Neural progenitor cell (in vitro differentiated cells): ENCODE data around the gene SPSB3. TPM values are rescaled to one million over a fixed set of nuclear protein-coding genes. Genes with fewer than 3 reads are reported as not detected.

Experiments
- DNase-seq: peaks from one replicate; pipeline ENCODE4 v3.0.0-alpha.2; 2016; ENCODE audit warnings: low spot score
- H2AFZ ChIP-seq: fragments of 200-600 bp; sonication (generic); replicated peaks from 2 replicates; pipeline ENCODE4 v1.6.1; 2016; ENCODE audit warnings: antibody characterized with exemption
- H3F3A ChIP-seq: fragments of 200-600 bp; sonication (generic); 2 replicates; pipeline ENCODE4 v1.6.1; 2016; ENCODE audit warnings: antibody characterized with exemption, low read depth
- H3K27ac ChIP-seq: fragments of 200-600 bp; sonication (generic); 2 replicates; pipeline ENCODE4 v1.5.1; 2016; ENCODE audit warnings: mild to moderate bottlenecking
- H3K27me3 ChIP-seq: fragments of 200-600 bp; sonication (generic); 2 replicates; pipeline ENCODE4 v1.6.1; 2016; ENCODE audit warnings: mild to moderate bottlenecking, moderate library complexity
- H3K36me3 ChIP-seq: fragments of 200-600 bp; sonication (generic); 2 replicates; pipeline ENCODE4 v1.5.1; 2016
- H3K4me1 ChIP-seq: fragments of 200-600 bp; sonication (generic); 2 replicates; pipeline ENCODE4 v1.6.1; 2016; ENCODE audit warnings: mixed run types
- H3K4me2 ChIP-seq: fragments of 200-600 bp; sonication (generic); 2 replicates; pipeline ENCODE4 v1.6.1; 2016
- H3K4me3 ChIP-seq: fragments of 200-600 bp; sonication (generic); 2 replicates; pipeline ENCODE4 v1.5.1; 2016
- H3K79me2 ChIP-seq: fragments of 200-600 bp; sonication (generic); 2 replicates; pipeline ENCODE4 v1.6.1; 2016; ENCODE audit warnings: low read depth
- H3K9ac ChIP-seq: fragments of 200-600 bp; sonication (generic); 2 replicates; pipeline ENCODE4 v1.6.1; 2016
- H3K9me3 ChIP-seq: fragments of 200-600 bp; sonication (generic); 2 replicates; pipeline ENCODE4 v1.5.1; 2016; ENCODE audit warnings: low read depth
- H4K20me1 ChIP-seq: fragments of 200-600 bp; sonication (generic); 2 replicates; pipeline ENCODE4 v1.6.1; 2016; ENCODE audit warnings: low read depth
- H3K27ac Mint-ChIP-seq: 3 replicates; pipeline ENCODE4 v1.8.0; 2021; ENCODE audit warnings: mixed read lengths
- H3K27me3 Mint-ChIP-seq: 2 replicates; pipeline ENCODE4 v1.8.0; 2022; ENCODE audit warnings: low read depth, mild to moderate bottlenecking, inconsistent platforms, moderate library complexity, mixed read lengths; ENCODE audit not compliant: insufficient read depth
- H3K36me3 Mint-ChIP-seq: 3 replicates; pipeline ENCODE4 v1.8.0; 2021; ENCODE audit warnings: mixed read lengths
- H3K4me1 Mint-ChIP-seq: 3 replicates; pipeline ENCODE4 v1.8.0; 2021; ENCODE audit warnings: mixed read lengths
- H3K4me3 Mint-ChIP-seq: 3 replicates; pipeline ENCODE4 v1.8.0; 2021; ENCODE audit warnings: mild to moderate bottlenecking, moderate library complexity, mixed read lengths
- H3K9me3 Mint-ChIP-seq: 3 replicates; pipeline ENCODE4 v1.8.0; 2020; ENCODE audit warnings: mixed read lengths
- CTCF ChIP-seq: fragments of 200-600 bp; sonication (generic); IDR thresholded peaks from 2 replicates; pipeline ENCODE4 v1.5.1; 2017; ENCODE audit warnings: antibody characterized with exemption, mild to moderate bottlenecking
- EZH2 ChIP-seq: fragments of 200-600 bp; sonication (generic); IDR thresholded peaks from 2 replicates; pipeline ENCODE4 v1.6.1; 2017; ENCODE audit warnings: antibody characterized with exemption, mild to moderate bottlenecking, moderate library complexity
- EZH2phosphoT487 ChIP-seq: fragments of 200-600 bp; sonication (generic); IDR thresholded peaks from 2 replicates; pipeline ENCODE4 v1.6.1; 2017; ENCODE audit warnings: antibody characterized with exemption
- total RNA-seq: library from RNA; depleted of rRNA; stranded (reverse); fragments of >200 nt; gene quantifications from 2 replicates; pipeline ENCODE4 v1.2.3, GENCODE V29; 2015; ENCODE audit warnings: low replicate concordance

The SPSB3 gene
- total RNA-seq, 1 donor from 2014 or later = 18.7 TPM

GRCh38 chr16:1788095-1788707 lies 5.8 kb upstream of the SPSB3 start:
- no peak overlapping the region for H3K4me3 Mint-ChIP-seq
- H3F3A ChIP-seq = peaks cover 3% of the 10 kb centered on the region
- TF ChIP-seq CTCF (no peak), EZH2 (no peak), EZH2phosphoT487 (no peak)
- H3K9me3 Mint-ChIP-seq = no peaks in the 10 kb centered on the region
- no peak overlapping the region for H3K4me2 ChIP-seq
- DNase-seq = no peak
- H3K9ac ChIP-seq = no peak overlapping the region
- H2AFZ ChIP-seq = no peak overlapping the region
- H3K79me2 ChIP-seq = peaks cover 26% of the 10 kb centered on the region
- peaks cover 5% of the 10 kb centered on the region for H3K4me1 Mint-ChIP-seq
- no peak overlapping the region for H3K27ac Mint-ChIP-seq
- no peaks in the 10 kb centered on the region for H3K27me3 ChIP-seq
- H4K20me1 ChIP-seq = peaks cover 23% of the 10 kb centered on the region
- peaks cover 4% of the 10 kb centered on the region for H3K36me3 Mint-ChIP-seq
- no peak overlapping the region for H3K4me3 ChIP-seq
- no peaks in the 10 kb centered on the region for H3K4me1 ChIP-seq
- peaks cover 4% of the 10 kb centered on the region for H3K27me3 Mint-ChIP-seq
- no peaks in the 10 kb centered on the region for H3K36me3 ChIP-seq
- H3K27ac ChIP-seq = no peak overlapping the region
- no peaks in the 10 kb centered on the region for H3K9me3 ChIP-seq

GRCh38 chr16:1787322-1788094 lies 5.1 kb upstream of the SPSB3 start:
- H3K27ac Mint-ChIP-seq = no peak overlapping the region
- Histone ChIP-seq H3F3A (peaks cover 5% of the 10 kb centered on the region), H2AFZ (no peak overlapping the region), H3K4me3 (no peak overlapping the region), H3K4me2 (no peak overlapping the region), H3K9me3 (no peaks in the 10 kb centered on the region), H4K20me1 (peaks cover 25% of the 10 kb centered on the region), H3K36me3 (no peaks in the 10 kb centered on the region), H3K27me3 (no peaks in the 10 kb centered on the region), H3K9ac (no peak overlapping the region), H3K79me2 (peaks cover 29% of the 10 kb centered on the region), H3K4me1 (no peaks in the 10 kb centered on the region), H3K27ac (no peak overlapping the region)
- peaks cover 7% of the 10 kb centered on the region for H3K27me3 Mint-ChIP-seq
- H3K36me3 Mint-ChIP-seq = peaks cover 4% of the 10 kb centered on the region
- no peak overlapping the region for H3K4me3 Mint-ChIP-seq
- peaks cover 6% of the 10 kb centered on the region for H3K4me1 Mint-ChIP-seq
- no peak for TF ChIP-seq CTCF
- no peak for TF ChIP-seq EZH2phosphoT487
- no peak for TF ChIP-seq EZH2
- H3K9me3 Mint-ChIP-seq = no peaks in the 10 kb centered on the region
- DNase-seq = no peak

- Histone ChIP-seq H3K9me3 (no peaks in the 10 kb centered on the region), H3K79me2 (peaks cover 29% of the 10 kb centered on the region), H3K27me3 (no peaks in the 10 kb centered on the region), H3K36me3 (no peaks in the 10 kb centered on the region), H3K4me1 (no peaks in the 10 kb centered on the region), H3F3A (peaks cover 5% of the 10 kb centered on the region), H3K27ac (no peak overlapping the region), H4K20me1 (peaks cover 25% of the 10 kb centered on the region), H3K4me3 (no peak overlapping the region), H2AFZ (no peak overlapping the region), H3K9ac (no peak overlapping the region), H3K4me2 (no peak overlapping the region)
- DNase-seq = no peak
- TF ChIP-seq EZH2phosphoT487 (no peak), EZH2 (no peak)
- H3K36me3 Mint-ChIP-seq = peaks cover 4% of the 10 kb centered on the region
- H3K4me3 Mint-ChIP-seq = no peak overlapping the region
- no peak overlapping the region for H3K27ac Mint-ChIP-seq
- peaks cover 6% of the 10 kb centered on the region for H3K4me1 Mint-ChIP-seq
- H3K27me3 Mint-ChIP-seq = peaks cover 7% of the 10 kb centered on the region
- H3K9me3 Mint-ChIP-seq = no peaks in the 10 kb centered on the region
Measured at GRCh38 chr16:1787056-1787321, 4.6 kb upstream of the SPSB3 start.
